Liver (tissue), 9 donors: ENCODE data around the gene POLR2L. TPM values are rescaled to one million over a fixed set of nuclear protein-coding genes. Genes with fewer than 3 reads are reported as not detected.

Experiments
- DNase-seq: peaks from one replicate; pipeline ENCODE4 v3.0.0-alpha.2; 2017; ENCODE audit warnings: low spot score
- H3K27ac ChIP-seq, 2 donors: one replicate each; pipeline ENCODE4 v1.7.0; 2013; ENCODE audit warnings: inconsistent platforms in 2 of 2, low read length in 2 of 2, control low read depth in 1 of 2, low read depth in 1 of 2, mild to moderate bottlenecking in 1 of 2
- H3K27me3 ChIP-seq, 4 donors: one replicate each; pipeline versions ENCODE4 v1.6.1 to v1.7.0; 2013; ENCODE audit warnings: low read length in 3 of 4, inconsistent platforms in 1 of 4, mild to moderate bottlenecking in 1 of 4, moderate library complexity in 1 of 4; ENCODE audit not compliant: control insufficient read depth in 4 of 4, insufficient read depth in 4 of 4
- H3K36me3 ChIP-seq, 4 donors: one replicate each; pipeline versions ENCODE4 v1.6.1 to v1.7.0; 2013; ENCODE audit warnings: low read length in 3 of 4, mild to moderate bottlenecking in 3 of 4, low read depth in 1 of 4, moderate library complexity in 1 of 4; ENCODE audit not compliant: control insufficient read depth in 4 of 4, insufficient read depth in 3 of 4
- H3K4me1 ChIP-seq, 4 donors: one replicate each; pipeline versions ENCODE4 v1.6.1 to v1.7.0; 2013; ENCODE audit warnings: low read length in 3 of 4, mild to moderate bottlenecking in 3 of 4, moderate library complexity in 1 of 4; ENCODE audit not compliant: control insufficient read depth in 4 of 4, insufficient read depth in 4 of 4
- H3K4me3 ChIP-seq, 3 donors: one replicate each; pipeline versions ENCODE4 v1.6.1 to v1.7.0; 2013; ENCODE audit warnings: low read length in 3 of 3, control low read depth in 1 of 3, low read depth in 1 of 3, mild to moderate bottlenecking in 1 of 3
- H3K9ac ChIP-seq, 2 donors: one replicate each; pipeline ENCODE4 v1.7.0; 2013; ENCODE audit warnings: low read length in 2 of 2, mild to moderate bottlenecking in 2 of 2, moderate library complexity in 2 of 2, control low read depth in 1 of 2, low read depth in 1 of 2
- H3K9me3 ChIP-seq, 4 donors: one replicate each; pipeline versions ENCODE4 v1.6.1 to v1.7.0; 2013; ENCODE audit warnings: low read length in 3 of 4; ENCODE audit not compliant: control insufficient read depth in 4 of 4
- CTCF ChIP-seq: fragments of 150-350 bp; IDR thresholded peaks from 2 replicates; pipeline ENCODE4 v1.5.1; 2017; ENCODE audit warnings: improper control_type of control experiment, low read depth, low read length; ENCODE audit not compliant: missing input control
- EGR1 ChIP-seq, 2 donors: IDR thresholded peaks; 2 replicates each; pipeline ENCODE4 v1.6.1; 2016 to 2018; ENCODE audit warnings: antibody characterized with exemption in 2 of 2, low read depth in 2 of 2
- FOXA1 ChIP-seq: IDR thresholded peaks from 2 replicates; pipeline ENCODE4 v1.6.1; 2016; ENCODE audit warnings: antibody characterized with exemption
- FOXA2 ChIP-seq: IDR thresholded peaks from 2 replicates; pipeline ENCODE4 v1.6.1; 2016; ENCODE audit warnings: antibody characterized with exemption
- GABPA ChIP-seq, 2 donors: IDR thresholded peaks in 1 of 2; conservative IDR thresholded peaks in 1 of 2; 2 replicates each; pipeline ENCODE4 v1.6.1; 2016; ENCODE audit warnings: antibody characterized with exemption in 2 of 2, mild to moderate bottlenecking in 1 of 2, moderate library complexity in 1 of 2
- HNF4A ChIP-seq, 2 donors: conservative IDR thresholded peaks; 2 replicates each; pipeline ENCODE4 v1.6.1; 2016; ENCODE audit warnings: antibody characterized with exemption in 2 of 2, mild to moderate bottlenecking in 2 of 2
- HNF4G ChIP-seq: IDR thresholded peaks from 2 replicates; pipeline ENCODE4 v1.6.1; 2016; ENCODE audit warnings: antibody characterized with exemption
- JUND ChIP-seq, 2 donors: IDR thresholded peaks; 2 replicates each; pipeline ENCODE4 v1.6.1; 2016; ENCODE audit warnings: antibody characterized with exemption in 2 of 2
- NR2F2 ChIP-seq: IDR thresholded peaks from 2 replicates; pipeline ENCODE4 v1.6.1; 2016; ENCODE audit warnings: antibody characterized with exemption
- RAD21 ChIP-seq, 2 donors: IDR thresholded peaks; 2 replicates each; pipeline ENCODE4 v1.6.1; 2016; ENCODE audit warnings: antibody characterized with exemption in 2 of 2, mild to moderate bottlenecking in 2 of 2
- RXRA ChIP-seq, 2 donors: IDR thresholded peaks; 2 replicates each; pipeline ENCODE4 v1.6.1; 2017 to 2018; ENCODE audit warnings: antibody characterized with exemption in 2 of 2, mild to moderate bottlenecking in 1 of 2
- SP1 ChIP-seq: IDR thresholded peaks from 2 replicates; pipeline ENCODE4 v1.6.1; 2018; ENCODE audit warnings: antibody characterized with exemption, mild to moderate bottlenecking
- TAF1 ChIP-seq: conservative IDR thresholded peaks from 2 replicates; pipeline ENCODE4 v1.6.1; 2016; ENCODE audit warnings: antibody characterized with exemption, mild to moderate bottlenecking
- YY1 ChIP-seq: IDR thresholded peaks from 2 replicates; pipeline ENCODE4 v1.6.1; 2016; ENCODE audit warnings: antibody characterized with exemption, mild to moderate bottlenecking
- ZBTB33 ChIP-seq: IDR thresholded peaks from 2 replicates; pipeline ENCODE4 v1.6.1; 2016; ENCODE audit warnings: antibody characterized with exemption
- WGBS: extraction: QIAGEN DNeasy Blood & Tissue Kit; methylation state at CpG from one replicate; pipeline ENCODE4 v1.1.7; 2013; 5-methylcytosine and 5-hydroxymethylcytosine counted together
- polyA plus RNA-seq, 2 donors: library from polyadenylated mRNA; stranded (reverse) in 1 of 2; unstranded in 1 of 2; fragments of 200-250 nt in 1 of 2; fragments of >200 nt in 1 of 2; fragmentation: Nextera tagmentation in 1 of 2; extraction: Ambion mirVana in 1 of 2; gene quantifications; one replicate each; pipeline versions ENCODE4 v1.2.1 to v1.2.3, GENCODE V29; 2013 to 2015
- total RNA-seq, 2 donors: library from RNA; depleted of rRNA; stranded (reverse); fragments of >200 nt; gene quantifications; one replicate each; pipeline ENCODE4 v1.2.3, GENCODE V29; 2014
- TF ChIP-seq, protein P1 (sequence below): IDR thresholded peaks from 2 replicates; pipeline ENCODE4 v1.6.1; 2016; ENCODE audit warnings: antibody characterized with exemption, mild to moderate bottlenecking
- TF ChIP-seq, protein P2 (sequence below): IDR thresholded peaks from 2 replicates; pipeline ENCODE4 v1.6.1; 2016; ENCODE audit warnings: antibody characterized with exemption
- TF ChIP-seq, protein P3 (sequence below): IDR thresholded peaks from 2 replicates; pipeline ENCODE4 v1.6.1; 2016; ENCODE audit warnings: antibody characterized with exemption
- donor health status: healthy.
- donor health status: healthy.
- donor health status: healthy.
- donor health status: healthy.
- donor health status: healthy.

Gene POLR2L
- total and polyA plus RNA-seq, 4 donors = 28.1 to 230 (median 106) TPM

- H3K4me3 ChIP-seq = no peak overlapping the region
- no peaks in the 10 kb centered on the region for H3K9me3 ChIP-seq
- no peak for DNase-seq
- H3K27me3 ChIP-seq = no peaks in the 10 kb centered on the region
- H3K4me1 ChIP-seq = peaks cover 3 to 10% (median 6%) of the 10 kb centered on the region in 4 donors
- TF ChIP-seq HNF4A (conservative IDR thresholded peaks at IDR 0.05) = no peak
- TF ChIP-seq NR2F2 = no peak
- no peak for TF ChIP-seq FOXA2
- TF ChIP-seq CTCF = no peak
- TF ChIP-seq, protein P1, sequence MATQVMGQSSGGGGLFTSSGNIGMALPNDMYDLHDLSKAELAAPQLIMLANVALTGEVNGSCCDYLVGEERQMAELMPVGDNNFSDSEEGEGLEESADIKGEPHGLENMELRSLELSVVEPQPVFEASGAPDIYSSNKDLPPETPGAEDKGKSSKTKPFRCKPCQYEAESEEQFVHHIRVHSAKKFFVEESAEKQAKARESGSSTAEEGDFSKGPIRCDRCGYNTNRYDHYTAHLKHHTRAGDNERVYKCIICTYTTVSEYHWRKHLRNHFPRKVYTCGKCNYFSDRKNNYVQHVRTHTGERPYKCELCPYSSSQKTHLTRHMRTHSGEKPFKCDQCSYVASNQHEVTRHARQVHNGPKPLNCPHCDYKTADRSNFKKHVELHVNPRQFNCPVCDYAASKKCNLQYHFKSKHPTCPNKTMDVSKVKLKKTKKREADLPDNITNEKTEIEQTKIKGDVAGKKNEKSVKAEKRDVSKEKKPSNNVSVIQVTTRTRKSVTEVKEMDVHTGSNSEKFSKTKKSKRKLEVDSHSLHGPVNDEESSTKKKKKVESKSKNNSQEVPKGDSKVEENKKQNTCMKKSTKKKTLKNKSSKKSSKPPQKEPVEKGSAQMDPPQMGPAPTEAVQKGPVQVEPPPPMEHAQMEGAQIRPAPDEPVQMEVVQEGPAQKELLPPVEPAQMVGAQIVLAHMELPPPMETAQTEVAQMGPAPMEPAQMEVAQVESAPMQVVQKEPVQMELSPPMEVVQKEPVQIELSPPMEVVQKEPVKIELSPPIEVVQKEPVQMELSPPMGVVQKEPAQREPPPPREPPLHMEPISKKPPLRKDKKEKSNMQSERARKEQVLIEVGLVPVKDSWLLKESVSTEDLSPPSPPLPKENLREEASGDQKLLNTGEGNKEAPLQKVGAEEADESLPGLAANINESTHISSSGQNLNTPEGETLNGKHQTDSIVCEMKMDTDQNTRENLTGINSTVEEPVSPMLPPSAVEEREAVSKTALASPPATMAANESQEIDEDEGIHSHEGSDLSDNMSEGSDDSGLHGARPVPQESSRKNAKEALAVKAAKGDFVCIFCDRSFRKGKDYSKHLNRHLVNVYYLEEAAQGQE = no peak
- WGBS = 90% methylated on average over 14 of the region's 14 CpGs
- no peak overlapping the region for H3K9ac ChIP-seq
- H3K36me3 ChIP-seq = peaks cover 4 to 32% (median 12%) of the 10 kb centered on the region in 4 donors
- H3K27ac ChIP-seq = no peak overlapping the region
Observed at GRCh38 chr11:880447-880846, 38.1 kb upstream of the POLR2L start.

DNA sequence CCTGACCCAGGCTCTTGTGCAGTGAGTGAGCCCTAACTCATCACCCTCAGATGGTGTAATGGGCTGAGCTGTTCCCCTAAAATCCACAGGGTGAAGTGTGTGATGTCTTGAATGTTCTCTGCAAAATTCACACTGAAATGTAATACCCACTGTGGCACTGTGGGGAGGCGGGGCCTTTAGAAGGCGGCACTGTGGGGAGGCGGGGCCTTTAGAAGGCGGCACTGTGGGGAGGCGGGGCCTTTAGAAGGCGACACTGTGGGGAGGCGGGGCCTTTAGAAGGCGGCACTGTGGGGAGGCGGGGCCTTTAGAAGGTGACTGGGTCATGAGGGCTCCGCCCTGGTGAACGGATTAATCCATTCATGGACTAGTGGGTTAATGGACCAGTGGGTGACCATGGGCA is 35.2 kb upstream of the POLR2L start:
- 94% methylated on average over 11 of the region's 11 CpGs for WGBS
- no peak overlapping the region for H3K27ac ChIP-seq
- DNase-seq = peak; percentile 68

More for the DNA sequence above, 35.2 kb upstream of the POLR2L start:
- Histone ChIP-seq H3K4me1 (peaks cover 3 to 10% (median 6%) of the 10 kb centered on the region in 4 donors), H3K9me3 (no peaks in the 10 kb centered on the region), H3K4me3 (no peak overlapping the region), H3K9ac (no peak overlapping the region), H3K36me3 (peaks cover 4 to 16% (median 9%) of the 10 kb centered on the region in 4 donors), H3K27me3 (no peaks in the 10 kb centered on the region)
- TF ChIP-seq, protein P2, sequence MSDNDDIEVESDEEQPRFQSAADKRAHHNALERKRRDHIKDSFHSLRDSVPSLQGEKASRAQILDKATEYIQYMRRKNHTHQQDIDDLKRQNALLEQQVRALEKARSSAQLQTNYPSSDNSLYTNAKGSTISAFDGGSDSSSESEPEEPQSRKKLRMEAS = no peak
- TF ChIP-seq, protein P3, sequence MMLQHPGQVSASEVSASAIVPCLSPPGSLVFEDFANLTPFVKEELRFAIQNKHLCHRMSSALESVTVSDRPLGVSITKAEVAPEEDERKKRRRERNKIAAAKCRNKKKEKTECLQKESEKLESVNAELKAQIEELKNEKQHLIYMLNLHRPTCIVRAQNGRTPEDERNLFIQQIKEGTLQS = no peak
- TF ChIP-seq FOXA1 (no peak), HNF4A (conservative IDR thresholded peaks at IDR 0.05) (no peak), TAF1 (no peak), NR2F2 (no peak), FOXA2 (no peak), RAD21 (IDR thresholded peaks at IDR 0.05) (no peak), GABPA (IDR thresholded peaks at IDR 0.05 in 1 of 2, conservative IDR thresholded peaks at IDR 0.05 in 1 of 2) (no peak), HNF4G (no peak), RXRA (IDR thresholded peaks at IDR 0.05) (no peak), JUND (IDR thresholded peaks at IDR 0.05) (no peak), YY1 (no peak), CTCF (no peak), EGR1 (IDR thresholded peaks at IDR 0.05; ENCODE audit: low read depth in 2 of 2) (no peak), ZBTB33 (no peak), SP1 (no peak)
- TF ChIP-seq, protein P1 = no peak
